Panc1 (cell line): ENCODE data around the gene ABI3BP. TPM values are rescaled to one million over a fixed set of nuclear protein-coding genes. Genes with fewer than 3 reads are reported as not detected.

Experiments used
- ATAC-seq: fragments of 200-7000 bp; cut with Tn5 transposase; 2 replicates; pipeline ENCODE4 v1.9.1; 2020; ENCODE audit warnings: mild to moderate bottlenecking, moderate library complexity
- BruUV-seq: library from RNA; stranded (reverse); fragments of 400-500 nt; replicated peaks from 2 replicates; lab custom pipeline; 2021; lab: Mats Ljungman, UMichigan
- CTCF ChIA-PET: fragments of 300-600 bp; sonication (Branson Sonifier 250); formaldehyde crosslinking; loops from one replicate; lab custom pipeline; 2022; ENCODE audit warnings: antibody characterized with exemption; lab: Charles Lee
- POLR2A ChIA-PET: fragments of 300-600 bp; sonication (Branson Sonifier 250); formaldehyde crosslinking; loops from one replicate; lab custom pipeline; 2022; ENCODE audit warnings: antibody characterized with exemption; lab: Charles Lee
- DNase-seq: peaks from one replicate; pipeline ENCODE4 v3.0.0-alpha.2; 2010; ENCODE audit warnings: low read depth, low spot score
- H3K27ac ChIP-seq: 2 replicates; pipeline ENCODE4 v1.5.1; 2011; ENCODE audit warnings: mild to moderate bottlenecking, low read length, inconsistent platforms
- H3K27me3 ChIP-seq: fragments of 200-500 bp; sonication (Bioruptor generic); 2 replicates; pipeline ENCODE4 v1.6.0; 2014; ENCODE audit warnings: low read length, inconsistent platforms; ENCODE audit not compliant: control insufficient read depth, insufficient read depth
- H3K36me3 ChIP-seq: fragments of 200-500 bp; sonication (Bioruptor generic); 2 replicates; pipeline ENCODE4 v1.5.1; 2014; ENCODE audit warnings: inconsistent platforms, mild to moderate bottlenecking, low read length, moderate library complexity; ENCODE audit not compliant: control insufficient read depth, insufficient read depth
- H3K4me1 ChIP-seq: 2 replicates; pipeline ENCODE4 v1.5.1; 2011; ENCODE audit warnings: inconsistent platforms, mild to moderate bottlenecking, low read length, moderate library complexity; ENCODE audit not compliant: control insufficient read depth, insufficient read depth
- H3K4me3 ChIP-seq, 2 experiments: 2 replicates each; pipeline ENCODE4 v1.5.1; 2011 to 2012; ENCODE audit warnings: low read depth in 2 of 2, low read length in 2 of 2, mild to moderate bottlenecking in 2 of 2, inconsistent platforms in 1 of 2, moderate library complexity in 1 of 2
- H3K9me3 ChIP-seq: fragments of 200-500 bp; sonication (Bioruptor generic); 2 replicates; pipeline ENCODE4 v1.5.1; 2014; ENCODE audit warnings: low read depth, mild to moderate bottlenecking, inconsistent platforms, low read length, moderate library complexity; ENCODE audit not compliant: control insufficient read depth, insufficient read depth
- CTCF ChIP-seq: fragments of 450-650 bp; IDR thresholded peaks from 2 replicates; pipeline ENCODE4 v1.5.1; 2017; ENCODE audit warnings: mild to moderate bottlenecking
- POLR2AphosphoS5 ChIP-seq: IDR thresholded peaks from 2 replicates; pipeline ENCODE4 v1.6.1; 2012; ENCODE audit warnings: mild to moderate bottlenecking, low read depth, low read length, moderate library complexity
- REST ChIP-seq, 2 experiments: IDR thresholded peaks; 2 replicates each; pipeline ENCODE4 v1.6.1; 2011 to 2012; ENCODE audit warnings: low read depth in 2 of 2, control low read depth in 1 of 2, low read length in 1 of 2, mild to moderate bottlenecking in 1 of 2, moderate library complexity in 1 of 2; ENCODE audit not compliant: insufficient read depth in 1 of 2
- SIN3A ChIP-seq: IDR thresholded peaks from 2 replicates; pipeline ENCODE4 v1.6.1; 2012; ENCODE audit warnings: low read depth, mild to moderate bottlenecking, low read length, moderate library complexity, borderline replicate concordance; ENCODE audit not compliant: insufficient read depth
- TCF7L2 ChIP-seq: IDR thresholded peaks from 2 replicates; pipeline ENCODE4 v1.6.1; 2011; ENCODE audit warnings: mild to moderate bottlenecking, low read depth, low read length, inconsistent platforms
- in situ Hi-C: cut with HindIII; loops from 2 replicates; pipeline ENCODE4 v1.10.0; 2016; ENCODE audit warnings: low sequenced_read_pairs, low pct_unique_long_range_greater_than_20kb
- intact Hi-C: fragments of 100-400 bp; cut with micrococcal nuclease; formaldehyde crosslinking; loops from one replicate; pipeline ENCODE4 v1.10.0; 2022; ENCODE audit not compliant: unreplicated experiment
- total RNA-seq: library from RNA; stranded (reverse); gene quantifications from one replicate; pipeline ENCODE4 v1.2.1, GENCODE V29; 2021; ENCODE audit not compliant: unreplicated experiment

ABI3BP gene
- total RNA-seq, 1 experiment from 2014 or later: 0.21 TPM

GRCh38 chr3:100913870-100914648 lies 79.2 kb downstream of the ABI3BP start:
- ChIA-PET POLR2A (no interaction called here), CTCF (no interaction called here)
- TF ChIP-seq POLR2AphosphoS5 (no peak), TCF7L2 (no peak), CTCF (no peak), REST (IDR thresholded peaks at IDR 0.05; ENCODE audit: insufficient read depth in 1 of 2, low read depth in 2 of 2, low read length in 1 of 2) (no peak), SIN3A (no peak)
- Histone ChIP-seq H3K27me3 (no peaks in the 10 kb centered on the region), H3K36me3 (no peaks in the 10 kb centered on the region), H3K27ac (no peak overlapping the region), H3K9me3 (no peaks in the 10 kb centered on the region), H3K4me3 (no peak overlapping the region), H3K4me1 (no peaks in the 10 kb centered on the region)
- no TSS peak for BruUV-seq
- intact Hi-C loops: no loop called here
- ATAC-seq (no peak), DNase-seq (no peak)
- in situ Hi-C loops: no loop called here

GRCh38 chr3:100912976-100913545 lies 80.2 kb downstream of the ABI3BP start:
- BruUV-seq: no TSS peak
- CTCF ChIA-PET: interaction anchor here (0.9 kb wide), 1 partner anchor 450 kb away, joined by 3 read pairs; no protein-coding TSS in a partner anchor

More at GRCh38 chr3:100912976-100913545, 80.2 kb downstream of the ABI3BP start:
- no peaks in the 10 kb centered on the region for H3K27me3 ChIP-seq
- H3K9me3 ChIP-seq: no peaks in the 10 kb centered on the region
- TF ChIP-seq POLR2AphosphoS5 (no peak), TCF7L2 (no peak), REST (IDR thresholded peaks at IDR 0.05; ENCODE audit: insufficient read depth in 1 of 2, low read depth in 2 of 2, low read length in 1 of 2) (no peak), CTCF (no peak), SIN3A (no peak)
- H3K4me3 ChIP-seq: no peak overlapping the region
- DNase-seq (no peak), ATAC-seq (no peak)
- no peaks in the 10 kb centered on the region for H3K36me3 ChIP-seq
- intact Hi-C loops (no loop called here), in situ Hi-C loops (no loop called here)
- no peak overlapping the region for H3K27ac ChIP-seq
- H3K4me1 ChIP-seq: no peaks in the 10 kb centered on the region
- POLR2A ChIA-PET: no interaction called here
